K562 (cell line): ENCODE measurements around the gene ZNF202. TPM values are rescaled to one million over a fixed set of nuclear protein-coding genes. Genes with fewer than 3 reads are reported as not detected.

ENCODE experiments used
- polyA plus RNA-seq, 8 experiments: library from polyadenylated mRNA; depleted of rRNA in 4 of 8; stranded (reverse) in 5 of 8; unstranded in 3 of 8; fragments of >200 nt; fragmentation: Nextera tagmentation in 2 of 8; fragmentation: Illumina TruSeq in 1 of 8; extraction: Ambion mirVana in 2 of 8; extraction: Trizol in 1 of 8; gene quantifications; 2 replicates each; pipeline versions ENCODE4 v1.2.1 to v1.2.3, GENCODE V29; 2011 to 2014; ENCODE audit warnings: inconsistent platforms in 1 of 8, missing spikeins in 1 of 8
- total RNA-seq, 7 experiments: library from RNA; depleted of rRNA in 6 of 7; stranded (reverse); fragments of >200 nt in 6 of 7; fragmentation: Illumina TruSeq in 2 of 7; extraction: Trizol in 2 of 7; gene quantifications; 2 replicates each; pipeline versions ENCODE4 v1.2.1 to v1.2.3, GENCODE V29; 2011 to 2021; ENCODE audit warnings: low replicate concordance in 1 of 7
- TF ChIP-seq, protein P1 (sequence below): fragments of 200-600 bp; sonication (generic); IDR thresholded peaks from one replicate; pipeline ENCODE4 v1.6.1; 2012; ENCODE audit warnings: mild to moderate bottlenecking, low read depth, low read length, inconsistent platforms

The ZNF202 gene
- total and polyA plus RNA-seq, 9 of the 15 experiments (the other 6 are each of a cell fraction or from before 2014, with no cell fraction given): 2.3 to 18.7 (median 12.7) TPM

DNA sequence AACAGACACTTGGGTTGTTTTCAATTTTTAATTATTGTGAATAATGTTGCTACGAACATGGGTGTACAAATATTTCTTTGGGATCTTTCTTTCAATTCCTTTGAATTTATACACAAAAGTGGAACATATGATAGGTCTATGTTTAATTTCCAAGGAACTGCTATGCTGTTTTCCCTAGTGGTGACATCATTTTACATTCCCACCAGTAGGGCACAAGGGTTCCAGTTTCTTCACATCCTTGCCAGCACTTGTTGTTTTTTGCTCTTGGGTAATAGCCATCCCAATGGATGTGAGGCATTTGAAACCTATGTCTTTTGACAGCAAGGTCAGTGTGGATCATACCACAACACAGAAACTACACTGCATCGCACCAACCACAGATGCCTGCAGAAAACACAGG is 45.3 kb downstream of the ZNF202 start (continued):
- TF ChIP-seq, protein P1, sequence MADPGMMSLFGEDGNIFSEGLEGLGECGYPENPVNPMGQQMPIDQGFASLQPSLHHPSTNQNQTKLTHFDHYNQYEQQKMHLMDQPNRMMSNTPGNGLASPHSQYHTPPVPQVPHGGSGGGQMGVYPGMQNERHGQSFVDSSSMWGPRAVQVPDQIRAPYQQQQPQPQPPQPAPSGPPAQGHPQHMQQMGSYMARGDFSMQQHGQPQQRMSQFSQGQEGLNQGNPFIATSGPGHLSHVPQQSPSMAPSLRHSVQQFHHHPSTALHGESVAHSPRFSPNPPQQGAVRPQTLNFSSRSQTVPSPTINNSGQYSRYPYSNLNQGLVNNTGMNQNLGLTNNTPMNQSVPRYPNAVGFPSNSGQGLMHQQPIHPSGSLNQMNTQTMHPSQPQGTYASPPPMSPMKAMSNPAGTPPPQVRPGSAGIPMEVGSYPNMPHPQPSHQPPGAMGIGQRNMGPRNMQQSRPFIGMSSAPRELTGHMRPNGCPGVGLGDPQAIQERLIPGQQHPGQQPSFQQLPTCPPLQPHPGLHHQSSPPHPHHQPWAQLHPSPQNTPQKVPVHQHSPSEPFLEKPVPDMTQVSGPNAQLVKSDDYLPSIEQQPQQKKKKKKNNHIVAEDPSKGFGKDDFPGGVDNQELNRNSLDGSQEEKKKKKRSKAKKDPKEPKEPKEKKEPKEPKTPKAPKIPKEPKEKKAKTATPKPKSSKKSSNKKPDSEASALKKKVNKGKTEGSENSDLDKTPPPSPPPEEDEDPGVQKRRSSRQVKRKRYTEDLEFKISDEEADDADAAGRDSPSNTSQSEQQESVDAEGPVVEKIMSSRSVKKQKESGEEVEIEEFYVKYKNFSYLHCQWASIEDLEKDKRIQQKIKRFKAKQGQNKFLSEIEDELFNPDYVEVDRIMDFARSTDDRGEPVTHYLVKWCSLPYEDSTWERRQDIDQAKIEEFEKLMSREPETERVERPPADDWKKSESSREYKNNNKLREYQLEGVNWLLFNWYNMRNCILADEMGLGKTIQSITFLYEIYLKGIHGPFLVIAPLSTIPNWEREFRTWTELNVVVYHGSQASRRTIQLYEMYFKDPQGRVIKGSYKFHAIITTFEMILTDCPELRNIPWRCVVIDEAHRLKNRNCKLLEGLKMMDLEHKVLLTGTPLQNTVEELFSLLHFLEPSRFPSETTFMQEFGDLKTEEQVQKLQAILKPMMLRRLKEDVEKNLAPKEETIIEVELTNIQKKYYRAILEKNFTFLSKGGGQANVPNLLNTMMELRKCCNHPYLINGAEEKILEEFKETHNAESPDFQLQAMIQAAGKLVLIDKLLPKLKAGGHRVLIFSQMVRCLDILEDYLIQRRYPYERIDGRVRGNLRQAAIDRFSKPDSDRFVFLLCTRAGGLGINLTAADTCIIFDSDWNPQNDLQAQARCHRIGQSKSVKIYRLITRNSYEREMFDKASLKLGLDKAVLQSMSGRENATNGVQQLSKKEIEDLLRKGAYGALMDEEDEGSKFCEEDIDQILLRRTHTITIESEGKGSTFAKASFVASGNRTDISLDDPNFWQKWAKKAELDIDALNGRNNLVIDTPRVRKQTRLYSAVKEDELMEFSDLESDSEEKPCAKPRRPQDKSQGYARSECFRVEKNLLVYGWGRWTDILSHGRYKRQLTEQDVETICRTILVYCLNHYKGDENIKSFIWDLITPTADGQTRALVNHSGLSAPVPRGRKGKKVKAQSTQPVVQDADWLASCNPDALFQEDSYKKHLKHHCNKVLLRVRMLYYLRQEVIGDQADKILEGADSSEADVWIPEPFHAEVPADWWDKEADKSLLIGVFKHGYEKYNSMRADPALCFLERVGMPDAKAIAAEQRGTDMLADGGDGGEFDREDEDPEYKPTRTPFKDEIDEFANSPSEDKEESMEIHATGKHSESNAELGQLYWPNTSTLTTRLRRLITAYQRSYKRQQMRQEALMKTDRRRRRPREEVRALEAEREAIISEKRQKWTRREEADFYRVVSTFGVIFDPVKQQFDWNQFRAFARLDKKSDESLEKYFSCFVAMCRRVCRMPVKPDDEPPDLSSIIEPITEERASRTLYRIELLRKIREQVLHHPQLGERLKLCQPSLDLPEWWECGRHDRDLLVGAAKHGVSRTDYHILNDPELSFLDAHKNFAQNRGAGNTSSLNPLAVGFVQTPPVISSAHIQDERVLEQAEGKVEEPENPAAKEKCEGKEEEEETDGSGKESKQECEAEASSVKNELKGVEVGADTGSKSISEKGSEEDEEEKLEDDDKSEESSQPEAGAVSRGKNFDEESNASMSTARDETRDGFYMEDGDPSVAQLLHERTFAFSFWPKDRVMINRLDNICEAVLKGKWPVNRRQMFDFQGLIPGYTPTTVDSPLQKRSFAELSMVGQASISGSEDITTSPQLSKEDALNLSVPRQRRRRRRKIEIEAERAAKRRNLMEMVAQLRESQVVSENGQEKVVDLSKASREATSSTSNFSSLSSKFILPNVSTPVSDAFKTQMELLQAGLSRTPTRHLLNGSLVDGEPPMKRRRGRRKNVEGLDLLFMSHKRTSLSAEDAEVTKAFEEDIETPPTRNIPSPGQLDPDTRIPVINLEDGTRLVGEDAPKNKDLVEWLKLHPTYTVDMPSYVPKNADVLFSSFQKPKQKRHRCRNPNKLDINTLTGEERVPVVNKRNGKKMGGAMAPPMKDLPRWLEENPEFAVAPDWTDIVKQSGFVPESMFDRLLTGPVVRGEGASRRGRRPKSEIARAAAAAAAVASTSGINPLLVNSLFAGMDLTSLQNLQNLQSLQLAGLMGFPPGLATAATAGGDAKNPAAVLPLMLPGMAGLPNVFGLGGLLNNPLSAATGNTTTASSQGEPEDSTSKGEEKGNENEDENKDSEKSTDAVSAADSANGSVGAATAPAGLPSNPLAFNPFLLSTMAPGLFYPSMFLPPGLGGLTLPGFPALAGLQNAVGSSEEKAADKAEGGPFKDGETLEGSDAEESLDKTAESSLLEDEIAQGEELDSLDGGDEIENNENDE: no peak
